NOMO-1 treated with DMSO at 0.1 percent for 48 hours (cell line): Measurements from ENCODE around the gene PKP4.
"Not testable (repeated sequence)": the region's sequence is repeated elsewhere in the genome, so short reads cannot be mapped to it uniquely, and the experiment has no call there.

Source experiments
- DNase-seq: peaks from one replicate; lab custom pipeline; 2025; ENCODE audit not compliant: unreplicated experiment; lab: John Stamatoyannopoulos, UW

The PKP4 gene

GRCh38 chr2:158472829-158473228 lies 16.1 kb downstream of the PKP4 start:
- not testable (repeated sequence) for DNase-seq

- not testable (repeated sequence) for DNase-seq
Measured at GRCh38 chr2:158473300-158473699, 16.5 kb downstream of the PKP4 start.

GRCh38 chr2:158473719-158474392 lies 17.1 kb downstream of the PKP4 start:
- DNase-seq: no peak

DNA sequence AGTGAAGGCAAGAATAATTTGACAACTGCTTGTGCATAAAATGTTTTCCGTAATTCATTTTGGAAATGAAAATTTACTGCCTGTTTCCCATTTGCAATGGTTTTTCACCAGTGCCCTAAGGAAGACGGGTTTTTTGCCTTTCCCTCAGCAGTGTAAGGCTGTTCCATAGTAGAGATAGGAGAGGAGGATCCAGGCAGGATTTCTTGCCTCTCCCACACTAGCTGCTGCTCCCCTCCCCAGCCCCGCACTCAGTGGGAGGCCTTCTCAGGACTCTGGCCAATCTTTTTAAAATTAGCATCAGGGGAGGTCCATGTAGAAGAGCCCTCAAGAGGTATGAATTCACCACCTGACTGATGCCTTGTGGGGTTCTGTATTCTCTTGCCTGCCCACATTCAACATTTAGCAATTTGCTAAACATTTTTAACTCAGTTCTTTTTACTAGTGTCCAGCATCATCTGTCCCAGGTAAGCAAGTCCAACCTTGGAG lies 17.8 kb downstream of the PKP4 start:
- not testable (repeated sequence) for DNase-seq

DNA sequence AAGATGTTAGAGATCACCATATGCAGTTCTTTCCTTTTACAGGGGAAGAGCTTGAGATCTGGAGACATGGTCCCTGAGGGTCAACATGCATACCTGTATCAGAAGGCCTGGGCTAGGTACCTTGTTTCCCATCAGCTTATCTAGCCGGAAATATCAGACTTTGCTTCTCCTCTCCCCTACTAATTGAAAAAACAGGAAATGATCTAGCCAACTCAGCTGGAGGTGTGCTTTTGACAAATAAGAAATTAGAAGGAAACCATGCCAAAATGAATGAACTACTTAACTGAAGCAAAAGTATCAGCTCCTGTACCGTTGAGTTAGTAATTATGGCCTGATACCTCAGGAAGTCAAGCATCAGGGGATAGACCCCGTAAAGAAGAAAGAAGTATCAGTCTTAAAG lies 20.4 kb downstream of the PKP4 start:
- no peak for DNase-seq

- DNase-seq: no peak
Measured at GRCh38 chr2:158478237-158478636, 21.5 kb downstream of the PKP4 start.

DNA sequence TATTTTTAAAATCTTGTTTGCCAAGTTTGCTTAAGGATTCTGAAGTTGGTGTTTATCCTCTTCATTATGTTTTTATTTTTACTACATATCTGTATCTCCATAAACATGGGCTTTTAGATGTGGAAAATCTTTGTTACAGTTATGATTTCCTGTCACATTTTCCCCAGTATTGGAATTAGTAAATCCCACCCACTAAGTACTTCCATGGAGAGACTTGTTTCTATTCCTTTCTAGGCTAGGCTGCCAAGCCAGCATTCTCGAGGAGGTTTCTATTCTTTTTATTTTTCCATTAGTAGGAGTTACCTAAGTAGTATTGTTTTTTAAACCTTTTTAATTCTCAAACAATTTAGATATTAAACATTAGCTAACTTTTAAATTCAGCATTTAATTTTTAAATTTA lies 22.1 kb downstream of the PKP4 start:
- DNase-seq: no peak

DNA sequence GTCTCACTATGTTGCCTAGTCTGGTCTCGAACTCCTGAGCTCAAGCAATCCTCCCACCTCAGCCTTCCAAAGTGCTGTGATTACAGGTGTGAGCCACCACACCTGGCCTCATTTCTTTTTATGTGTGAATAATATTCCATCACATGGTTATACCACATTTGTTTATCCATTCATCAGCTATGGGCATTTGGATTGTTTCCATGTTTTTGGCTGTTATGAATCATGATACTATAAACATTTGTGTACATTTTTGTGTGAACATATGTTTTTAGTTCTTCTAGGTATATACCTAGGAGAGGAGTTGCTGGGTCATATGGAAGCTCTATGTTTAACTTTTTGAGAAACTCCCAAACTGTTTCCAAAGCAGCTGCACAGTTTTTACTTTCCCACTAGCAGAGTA lies 24.4 kb downstream of the PKP4 start:
- DNase-seq: no peak

DNA sequence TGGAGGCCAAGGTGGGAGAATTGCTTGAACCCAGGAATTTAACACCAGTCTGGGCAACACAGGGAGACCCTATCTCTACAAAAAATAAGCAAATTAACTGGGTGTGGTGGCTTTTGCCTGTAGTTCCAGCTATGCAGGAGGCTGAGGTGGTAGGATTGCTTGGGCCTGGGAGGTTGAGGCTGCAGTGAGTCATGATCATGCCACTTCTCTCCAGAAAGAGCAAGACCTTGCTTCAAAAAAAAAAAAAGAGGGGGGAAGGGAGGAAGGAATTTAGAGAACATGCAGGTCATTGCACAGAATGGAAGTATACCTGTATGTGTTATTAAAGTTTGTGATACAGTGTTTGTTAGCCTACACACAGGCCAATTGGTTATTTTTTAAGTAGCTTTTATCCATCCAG lies 25.8 kb downstream of the PKP4 start:
- no peak for DNase-seq

DNA sequence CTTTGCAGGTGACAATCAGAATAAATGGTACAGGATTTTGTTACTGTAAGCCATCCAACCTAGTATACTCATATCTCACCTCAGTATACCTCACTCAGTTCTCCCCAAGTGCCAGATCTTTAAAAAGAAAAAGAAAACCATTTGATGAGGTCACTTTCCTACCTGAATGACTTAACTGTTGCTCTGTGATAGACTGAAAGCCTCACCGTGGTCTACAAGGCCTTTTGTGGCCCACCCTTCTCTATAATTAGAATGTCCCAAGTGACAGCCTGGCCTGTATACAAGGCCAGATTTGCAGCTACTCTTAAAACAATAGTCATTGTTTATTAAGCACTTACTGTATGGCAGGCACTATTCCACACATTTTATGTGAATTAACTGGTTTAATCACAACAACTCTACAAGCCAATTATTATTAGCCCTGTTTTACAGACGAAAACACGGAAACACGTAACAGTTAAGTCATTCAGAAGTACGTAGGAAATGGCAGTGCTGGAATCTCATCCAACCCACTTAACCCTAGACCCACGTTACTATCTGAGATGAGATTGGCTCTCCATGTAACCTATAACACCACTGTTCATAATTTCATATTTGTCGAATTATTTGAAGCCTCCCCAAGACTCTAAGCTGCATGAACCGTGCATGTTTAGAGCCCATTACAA lies 28.3 kb downstream of the PKP4 start:
- DNase-seq: no peak

GRCh38 chr2:158486150-158486969 lies 29.6 kb downstream of the PKP4 start:
- DNase-seq: no peak

DNA sequence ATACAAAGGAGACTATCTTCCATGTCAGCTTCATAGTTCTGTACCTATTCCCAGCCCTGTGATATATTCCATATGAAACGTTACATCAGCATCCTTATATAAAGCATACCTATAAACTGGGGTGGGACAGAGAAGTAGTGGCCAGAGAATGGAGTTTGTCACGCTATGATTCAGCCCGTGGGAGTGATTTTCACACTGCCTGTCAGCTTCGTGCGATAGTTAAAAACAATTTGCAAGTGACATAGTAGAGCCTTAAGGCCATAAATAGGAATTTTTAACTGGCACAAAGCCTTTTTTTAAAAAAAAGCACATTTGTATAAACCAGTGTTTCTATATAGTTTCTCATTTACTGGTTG lies 30.2 kb downstream of the PKP4 start:
- no peak for DNase-seq

DNA sequence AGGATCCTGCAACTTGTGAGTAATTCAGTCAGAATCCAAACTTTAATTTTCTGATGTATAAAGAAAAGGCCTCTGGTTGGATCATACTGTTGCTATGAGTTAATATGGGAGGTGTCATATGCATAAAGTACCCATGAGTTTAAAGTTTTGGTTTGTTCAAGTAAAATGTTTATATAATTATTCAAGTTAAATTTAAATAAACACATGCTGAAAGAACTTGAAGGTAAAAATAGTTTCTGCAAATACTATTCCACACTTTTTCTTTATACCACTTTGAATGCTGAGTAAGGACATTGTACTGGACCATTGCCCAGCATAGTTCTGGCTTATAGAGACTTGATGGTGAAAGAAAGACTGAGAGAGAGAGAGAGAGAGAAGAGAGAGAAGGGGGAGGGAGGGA lies 30.7 kb downstream of the PKP4 start:
- DNase-seq: no peak

- no peak for DNase-seq
Measured at GRCh38 chr2:158488442-158489216, 31.9 kb downstream of the PKP4 start.

DNA sequence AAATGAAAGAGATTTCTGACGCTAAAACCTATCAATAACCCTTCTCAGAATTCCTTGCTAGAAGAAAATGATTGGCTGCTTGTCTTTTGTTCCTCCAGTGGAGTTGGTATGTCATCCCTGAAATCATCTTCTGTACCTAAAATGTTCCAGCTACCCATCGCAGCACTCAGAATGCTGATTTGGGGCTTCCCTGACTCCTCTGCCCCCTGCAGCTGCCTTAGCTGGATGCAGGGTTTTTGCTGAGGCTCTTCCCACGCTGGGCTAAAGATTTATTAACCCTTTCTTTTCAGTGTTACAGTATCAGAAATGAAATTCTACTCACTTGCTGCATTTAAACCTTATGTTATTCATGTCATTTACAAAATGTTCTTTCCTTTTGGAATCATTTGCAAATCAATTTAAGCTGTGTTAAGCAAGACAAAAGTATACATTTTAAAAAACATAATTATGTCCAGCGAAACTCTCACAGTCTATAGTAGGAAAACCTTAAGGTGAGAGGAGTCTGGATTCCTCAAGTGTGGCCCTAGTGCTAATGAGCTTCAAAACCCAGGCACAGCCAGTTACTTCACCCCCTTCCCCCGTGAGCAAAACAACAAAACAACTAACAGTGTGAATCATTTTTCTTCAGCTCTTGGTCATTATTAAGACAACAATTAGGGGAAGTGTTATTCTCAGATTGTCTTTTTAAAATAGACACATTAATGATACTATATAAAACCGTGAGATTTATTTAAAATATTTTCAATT lies 32.8 kb downstream of the PKP4 start:
- no peak for DNase-seq

GRCh38 chr2:158491072-158491471 lies 34.3 kb downstream of the PKP4 start:
- no peak for DNase-seq

GRCh38 chr2:158493458-158493857 lies 36.7 kb downstream of the PKP4 start:
- DNase-seq: no peak

DNA sequence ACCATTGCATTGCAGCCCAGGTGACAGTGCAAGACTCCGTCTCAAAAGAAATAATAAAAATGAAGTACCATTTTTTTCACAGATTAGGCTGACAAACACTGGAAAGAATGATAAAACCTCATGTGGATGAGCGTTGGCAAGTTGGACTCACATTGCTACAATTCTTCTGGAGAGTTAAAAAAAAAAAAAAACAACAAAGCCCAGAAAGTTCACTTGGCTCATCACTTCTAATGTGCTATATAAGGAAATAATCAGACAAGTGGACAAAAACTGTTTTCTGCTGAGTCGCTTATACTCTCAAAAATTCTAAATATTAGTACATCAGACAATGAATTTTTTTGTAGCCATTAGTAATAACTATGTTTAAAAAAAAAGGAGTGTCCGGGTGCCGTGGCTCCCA lies 38.4 kb downstream of the PKP4 start:
- no peak for DNase-seq

DNA sequence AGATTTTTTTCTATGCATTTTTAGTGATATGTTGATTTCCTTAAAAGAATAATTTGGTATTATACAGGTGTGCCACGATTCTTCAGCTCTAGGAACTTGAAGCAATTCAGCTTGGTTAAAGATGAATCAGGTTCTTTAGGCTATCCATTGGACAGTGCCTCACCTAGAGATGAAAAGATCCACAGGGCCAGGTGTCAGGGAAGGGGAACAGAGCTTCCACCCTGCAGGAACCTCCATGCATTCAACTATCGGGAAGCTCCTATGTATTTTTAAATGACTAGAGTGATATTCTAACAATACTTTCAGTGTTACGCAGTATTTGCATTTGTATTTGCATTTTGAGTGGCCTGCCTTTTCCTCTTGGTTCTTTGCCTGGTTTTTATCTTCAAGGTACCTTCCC lies 40.2 kb downstream of the PKP4 start:
- no peak for DNase-seq

DNA sequence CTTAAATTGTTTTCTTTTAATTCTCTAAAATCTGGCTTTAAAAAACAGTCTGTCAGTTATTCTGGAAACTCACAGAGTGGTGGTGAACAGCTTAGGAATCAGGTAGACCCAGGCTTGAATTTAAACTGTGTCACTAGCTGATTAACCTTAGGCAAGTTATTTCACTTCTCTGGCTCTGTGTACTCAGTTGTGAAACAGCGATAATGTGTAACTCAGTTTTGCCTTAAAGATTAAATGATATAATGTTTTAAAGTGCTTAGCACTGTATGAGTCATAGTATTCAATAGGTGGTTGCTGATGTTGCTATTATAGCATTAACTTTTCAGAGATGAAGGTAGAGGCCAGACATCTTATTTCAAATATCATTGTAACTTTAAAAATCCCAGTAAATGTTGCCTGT lies 40.7 kb downstream of the PKP4 start:
- no peak for DNase-seq
